ENCODE results near the gene SUSD2. TPM values are rescaled to one million over a fixed set of nuclear protein-coding genes. Genes with fewer than 3 reads are reported as not detected.

SUSD2 gene
- total RNA-seq, 1 experiment from 2014 or later = 1.1 TPM

DNA sequence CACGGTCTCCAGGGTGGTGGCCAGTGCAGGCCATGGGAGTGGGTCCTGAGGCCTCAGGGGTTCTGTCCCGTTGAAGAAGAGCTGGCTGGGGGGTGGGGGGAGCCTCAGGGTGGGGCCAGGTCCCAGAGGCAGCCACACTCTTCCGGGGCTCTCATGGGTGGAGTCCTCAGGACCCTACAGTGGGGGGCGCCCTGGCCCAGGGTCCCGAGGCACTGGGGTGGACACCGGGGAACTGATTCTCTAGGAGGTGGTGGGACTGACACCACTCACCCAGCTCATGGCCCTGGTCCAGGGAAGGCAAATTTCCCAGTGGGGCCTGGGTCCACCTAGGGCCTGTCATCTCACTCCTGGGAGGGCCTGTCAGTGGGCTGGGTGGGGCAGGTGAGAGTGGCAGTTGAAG is 50.8 kb downstream of the SUSD2 start (continued):
- TF ChIP-seq, protein P1, sequence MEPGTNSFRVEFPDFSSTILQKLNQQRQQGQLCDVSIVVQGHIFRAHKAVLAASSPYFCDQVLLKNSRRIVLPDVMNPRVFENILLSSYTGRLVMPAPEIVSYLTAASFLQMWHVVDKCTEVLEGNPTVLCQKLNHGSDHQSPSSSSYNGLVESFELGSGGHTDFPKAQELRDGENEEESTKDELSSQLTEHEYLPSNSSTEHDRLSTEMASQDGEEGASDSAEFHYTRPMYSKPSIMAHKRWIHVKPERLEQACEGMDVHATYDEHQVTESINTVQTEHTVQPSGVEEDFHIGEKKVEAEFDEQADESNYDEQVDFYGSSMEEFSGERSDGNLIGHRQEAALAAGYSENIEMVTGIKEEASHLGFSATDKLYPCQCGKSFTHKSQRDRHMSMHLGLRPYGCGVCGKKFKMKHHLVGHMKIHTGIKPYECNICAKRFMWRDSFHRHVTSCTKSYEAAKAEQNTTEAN (CRISPR knock-in tag; IDR thresholded peaks at IDR 0.05) = no peak
- no peak for TF ChIP-seq ZNF671 (CRISPR knock-in tag; IDR thresholded peaks at IDR 0.05)
- TF ChIP-seq NR3C1 (CRISPR knock-in tag; conservative IDR thresholded peaks at IDR 0.05; ENCODE audit: low read depth) = no peak
- TF ChIP-seq ZNF416 (CRISPR knock-in tag; IDR thresholded peaks at IDR 0.05) = no peak
- TF ChIP-seq EMX1 (CRISPR knock-in tag; IDR thresholded peaks at IDR 0.05) = no peak
- no peak for TF ChIP-seq FOXK1 (CRISPR knock-in tag; IDR thresholded peaks at IDR 0.05)
- TF ChIP-seq, protein P2, sequence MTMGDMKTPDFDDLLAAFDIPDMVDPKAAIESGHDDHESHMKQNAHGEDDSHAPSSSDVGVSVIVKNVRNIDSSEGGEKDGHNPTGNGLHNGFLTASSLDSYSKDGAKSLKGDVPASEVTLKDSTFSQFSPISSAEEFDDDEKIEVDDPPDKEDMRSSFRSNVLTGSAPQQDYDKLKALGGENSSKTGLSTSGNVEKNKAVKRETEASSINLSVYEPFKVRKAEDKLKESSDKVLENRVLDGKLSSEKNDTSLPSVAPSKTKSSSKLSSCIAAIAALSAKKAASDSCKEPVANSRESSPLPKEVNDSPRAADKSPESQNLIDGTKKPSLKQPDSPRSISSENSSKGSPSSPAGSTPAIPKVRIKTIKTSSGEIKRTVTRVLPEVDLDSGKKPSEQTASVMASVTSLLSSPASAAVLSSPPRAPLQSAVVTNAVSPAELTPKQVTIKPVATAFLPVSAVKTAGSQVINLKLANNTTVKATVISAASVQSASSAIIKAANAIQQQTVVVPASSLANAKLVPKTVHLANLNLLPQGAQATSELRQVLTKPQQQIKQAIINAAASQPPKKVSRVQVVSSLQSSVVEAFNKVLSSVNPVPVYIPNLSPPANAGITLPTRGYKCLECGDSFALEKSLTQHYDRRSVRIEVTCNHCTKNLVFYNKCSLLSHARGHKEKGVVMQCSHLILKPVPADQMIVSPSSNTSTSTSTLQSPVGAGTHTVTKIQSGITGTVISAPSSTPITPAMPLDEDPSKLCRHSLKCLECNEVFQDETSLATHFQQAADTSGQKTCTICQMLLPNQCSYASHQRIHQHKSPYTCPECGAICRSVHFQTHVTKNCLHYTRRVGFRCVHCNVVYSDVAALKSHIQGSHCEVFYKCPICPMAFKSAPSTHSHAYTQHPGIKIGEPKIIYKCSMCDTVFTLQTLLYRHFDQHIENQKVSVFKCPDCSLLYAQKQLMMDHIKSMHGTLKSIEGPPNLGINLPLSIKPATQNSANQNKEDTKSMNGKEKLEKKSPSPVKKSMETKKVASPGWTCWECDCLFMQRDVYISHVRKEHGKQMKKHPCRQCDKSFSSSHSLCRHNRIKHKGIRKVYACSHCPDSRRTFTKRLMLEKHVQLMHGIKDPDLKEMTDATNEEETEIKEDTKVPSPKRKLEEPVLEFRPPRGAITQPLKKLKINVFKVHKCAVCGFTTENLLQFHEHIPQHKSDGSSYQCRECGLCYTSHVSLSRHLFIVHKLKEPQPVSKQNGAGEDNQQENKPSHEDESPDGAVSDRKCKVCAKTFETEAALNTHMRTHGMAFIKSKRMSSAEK (CRISPR knock-in tag; IDR thresholded peaks at IDR 0.05; ENCODE audit: borderline replicate concordance) = no peak

DNA sequence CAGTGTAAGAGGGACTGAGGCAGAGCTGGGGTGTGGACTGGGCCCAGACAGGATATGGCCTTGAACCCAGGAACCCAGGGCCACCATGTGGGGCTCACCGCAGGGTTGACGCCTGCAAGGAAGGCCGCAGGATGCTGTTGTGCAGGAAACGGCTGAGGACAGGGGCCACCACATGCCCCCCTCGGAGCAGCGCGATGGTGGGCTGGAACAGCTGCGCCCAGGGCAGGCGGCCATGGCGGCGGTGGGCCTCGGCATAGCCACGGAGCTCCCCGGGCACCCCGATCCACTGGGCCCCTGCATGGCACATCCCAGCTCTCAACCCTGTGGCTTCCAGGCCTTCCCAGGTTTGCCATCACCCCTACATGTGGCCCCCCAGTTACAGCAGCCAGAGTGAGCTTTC is 51.4 kb downstream of the SUSD2 start:
- Mint-ChIP-seq H3K9me3 (no peaks in the 10 kb centered on the region), H3K27ac (no peak overlapping the region), H3K27me3 (ENCODE audit: low read depth) (no peaks in the 10 kb centered on the region), H3K4me3 (no peak overlapping the region), H3K4me1 (peaks cover 3% of the 10 kb centered on the region), H3K36me3 (no peaks in the 10 kb centered on the region)
- DNase-seq (ENCODE audit: low spot score) = no peak
- ATAC-seq = no peak
- ChIA-PET POLR2A (no interaction called here), CTCF (interaction anchor here (1.1 to 4.0 kb wide), 8 partner anchors 9 to 199 kb away, joined by 3 to 136 read pairs (median 28); no protein-coding TSS in a partner anchor)
- no peak for TF ChIP-seq JUN (CRISPR knock-in tag; IDR thresholded peaks at IDR 0.05)
- TF ChIP-seq, protein P3, sequence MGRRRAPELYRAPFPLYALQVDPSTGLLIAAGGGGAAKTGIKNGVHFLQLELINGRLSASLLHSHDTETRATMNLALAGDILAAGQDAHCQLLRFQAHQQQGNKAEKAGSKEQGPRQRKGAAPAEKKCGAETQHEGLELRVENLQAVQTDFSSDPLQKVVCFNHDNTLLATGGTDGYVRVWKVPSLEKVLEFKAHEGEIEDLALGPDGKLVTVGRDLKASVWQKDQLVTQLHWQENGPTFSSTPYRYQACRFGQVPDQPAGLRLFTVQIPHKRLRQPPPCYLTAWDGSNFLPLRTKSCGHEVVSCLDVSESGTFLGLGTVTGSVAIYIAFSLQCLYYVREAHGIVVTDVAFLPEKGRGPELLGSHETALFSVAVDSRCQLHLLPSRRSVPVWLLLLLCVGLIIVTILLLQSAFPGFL (CRISPR knock-in tag; IDR thresholded peaks at IDR 0.05; ENCODE audit: borderline replicate concordance) = no peak
- TF ChIP-seq ZNF396 (CRISPR knock-in tag; IDR thresholded peaks at IDR 0.05; ENCODE audit: borderline replicate concordance) = no peak
- TF ChIP-seq ZNF219 (CRISPR knock-in tag; IDR thresholded peaks at IDR 0.05; ENCODE audit: borderline replicate concordance) = no peak
- TF ChIP-seq, protein P4, sequence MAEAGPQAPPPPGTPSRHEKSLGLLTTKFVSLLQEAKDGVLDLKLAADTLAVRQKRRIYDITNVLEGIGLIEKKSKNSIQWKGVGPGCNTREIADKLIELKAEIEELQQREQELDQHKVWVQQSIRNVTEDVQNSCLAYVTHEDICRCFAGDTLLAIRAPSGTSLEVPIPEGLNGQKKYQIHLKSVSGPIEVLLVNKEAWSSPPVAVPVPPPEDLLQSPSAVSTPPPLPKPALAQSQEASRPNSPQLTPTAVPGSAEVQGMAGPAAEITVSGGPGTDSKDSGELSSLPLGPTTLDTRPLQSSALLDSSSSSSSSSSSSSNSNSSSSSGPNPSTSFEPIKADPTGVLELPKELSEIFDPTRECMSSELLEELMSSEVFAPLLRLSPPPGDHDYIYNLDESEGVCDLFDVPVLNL (CRISPR knock-in tag; IDR thresholded peaks at IDR 0.05; ENCODE audit: borderline replicate concordance, low read depth) = no peak
- TF ChIP-seq ZNF423 (CRISPR knock-in tag; IDR thresholded peaks at IDR 0.05) = no peak
- TF ChIP-seq PRRX2 (CRISPR knock-in tag; IDR thresholded peaks at IDR 0.05) = no peak
- TF ChIP-seq NR1H2 (CRISPR knock-in tag; IDR thresholded peaks at IDR 0.05) = no peak
- TF ChIP-seq, protein P5, sequence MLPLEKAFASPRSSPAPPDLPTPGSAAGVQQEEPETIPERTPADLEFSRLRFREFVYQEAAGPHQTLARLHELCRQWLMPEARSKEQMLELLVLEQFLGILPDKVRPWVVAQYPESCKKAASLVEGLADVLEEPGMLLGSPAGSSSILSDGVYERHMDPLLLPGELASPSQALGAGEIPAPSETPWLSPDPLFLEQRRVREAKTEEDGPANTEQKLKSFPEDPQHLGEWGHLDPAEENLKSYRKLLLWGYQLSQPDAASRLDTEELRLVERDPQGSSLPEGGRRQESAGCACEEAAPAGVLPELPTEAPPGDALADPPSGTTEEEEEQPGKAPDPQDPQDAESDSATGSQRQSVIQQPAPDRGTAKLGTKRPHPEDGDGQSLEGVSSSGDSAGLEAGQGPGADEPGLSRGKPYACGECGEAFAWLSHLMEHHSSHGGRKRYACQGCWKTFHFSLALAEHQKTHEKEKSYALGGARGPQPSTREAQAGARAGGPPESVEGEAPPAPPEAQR (CRISPR knock-in tag; IDR thresholded peaks at IDR 0.05) = no peak
- no peak for TF ChIP-seq ZNF138 (CRISPR knock-in tag; conservative IDR thresholded peaks at IDR 0.05)
- TF ChIP-seq SP1 (CRISPR knock-in tag; conservative IDR thresholded peaks at IDR 0.05) = no peak
- TF ChIP-seq, protein P6, sequence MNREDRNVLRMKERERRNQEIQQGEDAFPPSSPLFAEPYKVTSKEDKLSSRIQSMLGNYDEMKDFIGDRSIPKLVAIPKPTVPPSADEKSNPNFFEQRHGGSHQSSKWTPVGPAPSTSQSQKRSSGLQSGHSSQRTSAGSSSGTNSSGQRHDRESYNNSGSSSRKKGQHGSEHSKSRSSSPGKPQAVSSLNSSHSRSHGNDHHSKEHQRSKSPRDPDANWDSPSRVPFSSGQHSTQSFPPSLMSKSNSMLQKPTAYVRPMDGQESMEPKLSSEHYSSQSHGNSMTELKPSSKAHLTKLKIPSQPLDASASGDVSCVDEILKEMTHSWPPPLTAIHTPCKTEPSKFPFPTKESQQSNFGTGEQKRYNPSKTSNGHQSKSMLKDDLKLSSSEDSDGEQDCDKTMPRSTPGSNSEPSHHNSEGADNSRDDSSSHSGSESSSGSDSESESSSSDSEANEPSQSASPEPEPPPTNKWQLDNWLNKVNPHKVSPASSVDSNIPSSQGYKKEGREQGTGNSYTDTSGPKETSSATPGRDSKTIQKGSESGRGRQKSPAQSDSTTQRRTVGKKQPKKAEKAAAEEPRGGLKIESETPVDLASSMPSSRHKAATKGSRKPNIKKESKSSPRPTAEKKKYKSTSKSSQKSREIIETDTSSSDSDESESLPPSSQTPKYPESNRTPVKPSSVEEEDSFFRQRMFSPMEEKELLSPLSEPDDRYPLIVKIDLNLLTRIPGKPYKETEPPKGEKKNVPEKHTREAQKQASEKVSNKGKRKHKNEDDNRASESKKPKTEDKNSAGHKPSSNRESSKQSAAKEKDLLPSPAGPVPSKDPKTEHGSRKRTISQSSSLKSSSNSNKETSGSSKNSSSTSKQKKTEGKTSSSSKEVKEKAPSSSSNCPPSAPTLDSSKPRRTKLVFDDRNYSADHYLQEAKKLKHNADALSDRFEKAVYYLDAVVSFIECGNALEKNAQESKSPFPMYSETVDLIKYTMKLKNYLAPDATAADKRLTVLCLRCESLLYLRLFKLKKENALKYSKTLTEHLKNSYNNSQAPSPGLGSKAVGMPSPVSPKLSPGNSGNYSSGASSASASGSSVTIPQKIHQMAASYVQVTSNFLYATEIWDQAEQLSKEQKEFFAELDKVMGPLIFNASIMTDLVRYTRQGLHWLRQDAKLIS (CRISPR knock-in tag; IDR thresholded peaks at IDR 0.05; ENCODE audit: borderline replicate concordance) = no peak
- no peak for TF ChIP-seq SMAD4 (CRISPR knock-in tag; IDR thresholded peaks at IDR 0.05)
- TF ChIP-seq, protein P7, sequence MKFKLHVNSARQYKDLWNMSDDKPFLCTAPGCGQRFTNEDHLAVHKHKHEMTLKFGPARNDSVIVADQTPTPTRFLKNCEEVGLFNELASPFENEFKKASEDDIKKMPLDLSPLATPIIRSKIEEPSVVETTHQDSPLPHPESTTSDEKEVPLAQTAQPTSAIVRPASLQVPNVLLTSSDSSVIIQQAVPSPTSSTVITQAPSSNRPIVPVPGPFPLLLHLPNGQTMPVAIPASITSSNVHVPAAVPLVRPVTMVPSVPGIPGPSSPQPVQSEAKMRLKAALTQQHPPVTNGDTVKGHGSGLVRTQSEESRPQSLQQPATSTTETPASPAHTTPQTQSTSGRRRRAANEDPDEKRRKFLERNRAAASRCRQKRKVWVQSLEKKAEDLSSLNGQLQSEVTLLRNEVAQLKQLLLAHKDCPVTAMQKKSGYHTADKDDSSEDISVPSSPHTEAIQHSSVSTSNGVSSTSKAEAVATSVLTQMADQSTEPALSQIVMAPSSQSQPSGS (CRISPR knock-in tag; IDR thresholded peaks at IDR 0.05; ENCODE audit: borderline replicate concordance, low read depth) = no peak

All from WTC11 (cell line).